ENCODE results near the gene SLC38A5. TPM values are rescaled to one million over a fixed set of nuclear protein-coding genes. Genes with fewer than 3 reads are reported as not detected.

The SLC38A5 gene
- total RNA-seq, 4 donors from 2014 or later: 24.2 to 63.0 (median 46.2) TPM

DNA sequence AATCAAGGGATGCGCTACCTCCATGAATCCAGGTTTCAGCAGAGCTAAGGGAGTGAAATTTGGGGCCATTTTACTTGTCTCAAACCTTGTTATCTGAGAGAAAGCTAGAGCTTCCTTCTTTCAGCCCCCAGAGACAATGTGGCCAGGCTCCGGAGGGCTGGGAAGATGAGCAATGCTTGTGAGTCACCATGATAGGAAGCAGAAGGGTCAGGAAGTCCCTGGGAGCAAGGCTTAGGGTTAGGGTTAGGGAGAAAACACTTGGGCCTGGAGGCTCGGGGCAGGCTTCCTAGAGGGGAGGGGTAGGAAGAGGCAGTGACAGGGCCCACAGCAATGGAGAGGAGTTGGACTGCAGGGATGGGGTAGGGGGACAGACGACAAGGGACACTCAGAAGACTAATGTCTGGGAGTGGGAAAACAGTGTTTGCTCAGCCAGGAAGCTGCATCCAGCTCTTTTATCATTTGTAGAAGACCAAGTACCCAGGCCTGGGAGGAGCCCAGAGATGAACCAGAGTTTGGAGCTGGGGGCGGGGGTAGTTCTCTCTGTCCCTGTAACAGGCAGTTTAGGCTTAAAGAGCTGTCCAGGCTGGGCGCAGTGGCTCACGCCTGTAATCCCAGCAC, 22.3 kb upstream of the SLC38A5 start:
- H3K9me3 ChIP-seq: no peaks in the 10 kb centered on the region
- H3K36me3 ChIP-seq: no peaks in the 10 kb centered on the region
- H3K27me3 ChIP-seq: no peaks in the 10 kb centered on the region
- TF ChIP-seq EP300 (IDR thresholded peaks at IDR 0.05) (no peak), POLR2AphosphoS5 (IDR thresholded peaks at IDR 0.05) (no peak), POLR2A (IDR thresholded peaks at IDR 0.05) (no peak)
- TF ChIP-seq, protein P1, sequence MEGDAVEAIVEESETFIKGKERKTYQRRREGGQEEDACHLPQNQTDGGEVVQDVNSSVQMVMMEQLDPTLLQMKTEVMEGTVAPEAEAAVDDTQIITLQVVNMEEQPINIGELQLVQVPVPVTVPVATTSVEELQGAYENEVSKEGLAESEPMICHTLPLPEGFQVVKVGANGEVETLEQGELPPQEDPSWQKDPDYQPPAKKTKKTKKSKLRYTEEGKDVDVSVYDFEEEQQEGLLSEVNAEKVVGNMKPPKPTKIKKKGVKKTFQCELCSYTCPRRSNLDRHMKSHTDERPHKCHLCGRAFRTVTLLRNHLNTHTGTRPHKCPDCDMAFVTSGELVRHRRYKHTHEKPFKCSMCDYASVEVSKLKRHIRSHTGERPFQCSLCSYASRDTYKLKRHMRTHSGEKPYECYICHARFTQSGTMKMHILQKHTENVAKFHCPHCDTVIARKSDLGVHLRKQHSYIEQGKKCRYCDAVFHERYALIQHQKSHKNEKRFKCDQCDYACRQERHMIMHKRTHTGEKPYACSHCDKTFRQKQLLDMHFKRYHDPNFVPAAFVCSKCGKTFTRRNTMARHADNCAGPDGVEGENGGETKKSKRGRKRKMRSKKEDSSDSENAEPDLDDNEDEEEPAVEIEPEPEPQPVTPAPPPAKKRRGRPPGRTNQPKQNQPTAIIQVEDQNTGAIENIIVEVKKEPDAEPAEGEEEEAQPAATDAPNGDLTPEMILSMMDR (IDR thresholded peaks at IDR 0.05): no peak
- H3K4me3 ChIP-seq: no peak overlapping the region
- no peaks in the 10 kb centered on the region for H3K4me1 ChIP-seq
- DNase-seq (ENCODE audit: low spot score in 2 of 2): no peak
- H3K27ac ChIP-seq: no peak overlapping the region
- WGBS: 77% methylated on average over 7 of the region's 7 CpGs

GRCh38 chrX:48491809-48492208, 21.7 kb upstream of the SLC38A5 start:
- TF ChIP-seq POLR2A (IDR thresholded peaks at IDR 0.05) (no peak), POLR2AphosphoS5 (IDR thresholded peaks at IDR 0.05) (no peak), EP300 (IDR thresholded peaks at IDR 0.05) (no peak)
- TF ChIP-seq, protein P1 (IDR thresholded peaks at IDR 0.05): no peak
- DNase-seq (ENCODE audit: low spot score in 2 of 2): no peak
- Histone ChIP-seq H3K9me3 (no peaks in the 10 kb centered on the region), H3K27ac (no peak overlapping the region), H3K4me3 (no peak overlapping the region), H3K4me1 (no peaks in the 10 kb centered on the region), H3K27me3 (no peaks in the 10 kb centered on the region), H3K36me3 (no peaks in the 10 kb centered on the region)
- WGBS: 84% methylated on average over 6 of the region's 9 CpGs

- H3K27ac ChIP-seq: peak overlapping the region; percentile 60
- H3K27me3 ChIP-seq: no peaks in the 10 kb centered on the region
Measured at GRCh38 chrX:48490661-48491060, 20.6 kb upstream of the SLC38A5 start.

DNA sequence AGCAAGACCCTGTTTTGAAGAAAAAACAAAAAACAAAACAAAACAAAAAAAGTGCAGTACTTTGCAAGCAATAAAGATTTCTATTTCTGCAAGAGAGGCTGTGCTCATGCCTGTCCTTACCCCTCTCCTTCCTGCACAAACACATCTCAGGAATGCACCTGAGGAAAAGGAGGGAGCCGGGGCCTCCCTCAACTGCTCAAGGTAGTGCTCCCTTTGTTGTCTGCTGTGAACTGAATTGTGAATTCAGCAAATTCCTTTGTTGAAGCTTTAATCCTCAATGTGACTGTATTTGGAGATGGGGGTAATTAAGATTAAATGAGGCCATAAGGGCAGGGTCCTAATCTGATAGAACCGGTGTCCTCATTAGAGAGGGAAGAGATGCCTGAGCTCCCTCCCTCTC, 19.8 kb upstream of the SLC38A5 start:
- H3K27ac ChIP-seq: peak overlapping the region; percentile 60

More at GRCh38 chrX:48490661-48491060, 20.6 kb upstream of the SLC38A5 start:
- Histone ChIP-seq H3K4me1 (no peaks in the 10 kb centered on the region), H3K36me3 (no peaks in the 10 kb centered on the region), H3K9me3 (no peaks in the 10 kb centered on the region), H3K4me3 (no peak overlapping the region)
- 64% methylated on average over 8 of the region's 8 CpGs for WGBS
- DNase-seq (ENCODE audit: low spot score in 2 of 2): no peak
- TF ChIP-seq, protein P1 (IDR thresholded peaks at IDR 0.05): no peak

GRCh38 chrX:48489296-48489695, 19.2 kb upstream of the SLC38A5 start:
- TF ChIP-seq EP300 (IDR thresholded peaks at IDR 0.05) (no peak), POLR2AphosphoS5 (IDR thresholded peaks at IDR 0.05) (no peak), POLR2A (IDR thresholded peaks at IDR 0.05) (no peak)
- TF ChIP-seq, protein P1 (IDR thresholded peaks at IDR 0.05): no peak
- Histone ChIP-seq H3K27ac (no peak overlapping the region), H3K27me3 (no peaks in the 10 kb centered on the region), H3K36me3 (peaks cover under 1% of the 10 kb centered on the region), H3K4me3 (no peak overlapping the region), H3K9me3 (no peaks in the 10 kb centered on the region), H3K4me1 (no peaks in the 10 kb centered on the region)
- 84% methylated on average over 9 of the region's 9 CpGs for WGBS
- no peak for DNase-seq (ENCODE audit: low spot score in 2 of 2)

More for the DNA sequence above, 19.8 kb upstream of the SLC38A5 start:
- no peak for DNase-seq (ENCODE audit: low spot score in 2 of 2)
- Histone ChIP-seq H3K27me3 (no peaks in the 10 kb centered on the region), H3K9me3 (no peaks in the 10 kb centered on the region), H3K4me3 (no peak overlapping the region), H3K36me3 (no peaks in the 10 kb centered on the region), H3K4me1 (no peaks in the 10 kb centered on the region)
- WGBS: 65% methylated on average over 2 of the region's 2 CpGs
- TF ChIP-seq POLR2A (IDR thresholded peaks at IDR 0.05): no peak
- TF ChIP-seq POLR2AphosphoS5 (IDR thresholded peaks at IDR 0.05): no peak
- no peak for TF ChIP-seq EP300 (IDR thresholded peaks at IDR 0.05)
- TF ChIP-seq, protein P1 (IDR thresholded peaks at IDR 0.05): no peak

Measured in suprapubic skin (tissue), 4 donors.